HCT116 (cell line): ENCODE data around the gene CLN6. TPM values are rescaled to one million over a fixed set of nuclear protein-coding genes. Genes with fewer than 3 reads are reported as not detected.

Source experiments
- ATAC-seq: fragments of 200-7000 bp; cut with Tn5 transposase; 2 replicates; pipeline ENCODE4 v1.9.1; 2020; ENCODE audit warnings: mild to moderate bottlenecking, moderate library complexity
- BruUV-seq: library from RNA; stranded (reverse); fragments of 400-500 nt; replicated peaks from 2 replicates; lab custom pipeline; 2021; lab: Mats Ljungman, UMichigan
- CTCF ChIA-PET: fragments of 300-600 bp; sonication (Branson Sonifier 250); formaldehyde crosslinking; loops from one replicate; lab custom pipeline; 2021; ENCODE audit warnings: antibody characterized with exemption; lab: Charles Lee
- POLR2A ChIA-PET: fragments of 300-600, 350-600 bp; sonication (Branson Sonifier 250); formaldehyde crosslinking; loops from one replicate; lab custom pipeline; 2021; ENCODE audit warnings: antibody characterized with exemption; lab: Charles Lee
- RAD21 ChIA-PET, 2 experiments: fragments of 300-600 bp; sonication (Branson Sonifier 250); formaldehyde crosslinking; loops; one replicate each; lab custom pipeline; 2023; ENCODE audit warnings: low total read pairs in 2 of 2; ENCODE audit not compliant: uncharacterized antibody in 2 of 2, unreplicated experiment in 2 of 2, low non-redundant PET in 1 of 2; lab: Charles Lee
- DNase-seq: peaks from one replicate; pipeline ENCODE4 v3.0.0-alpha.2; 2010; ENCODE audit warnings: low read depth, low spot score
- H2AFZ ChIP-seq: fragments of 200-600 bp; shearing (Covaris generic), sonication (generic); 2 replicates; pipeline ENCODE4 v1.6.1; 2017; ENCODE audit warnings: low read depth, mixed run types, mixed read lengths, antibody characterized with exemption, low read length; ENCODE audit not compliant: poor library complexity, severe bottlenecking
- H3K27ac ChIP-seq: 2 replicates; pipeline ENCODE4 v1.5.1; 2012; ENCODE audit warnings: low read depth, low read length
- H3K27me3 ChIP-seq: fragments of 200-600 bp; sonication (generic); 2 replicates; pipeline ENCODE4 v1.6.1; 2016; ENCODE audit warnings: mixed run types, low read length, mixed read lengths; ENCODE audit not compliant: insufficient read depth
- H3K36me3 ChIP-seq, 2 experiments: fragments of 200-500 bp in 1 of 2; fragments of 200-600 bp in 1 of 2; sonication (Bioruptor generic) in 1 of 2; sonication (generic) in 1 of 2; 2 replicates each; pipeline versions ENCODE4 v1.5.1 to v1.6.1; 2014 to 2016; ENCODE audit warnings: low read length in 2 of 2, inconsistent platforms in 1 of 2, mixed read lengths in 1 of 2, mixed run types in 1 of 2; ENCODE audit not compliant: insufficient read depth in 2 of 2, control insufficient read depth in 1 of 2
- H3K4me1 ChIP-seq, 2 experiments: fragments of 200-600 bp in 1 of 2; sonication (generic) in 1 of 2; 2 replicates each; pipeline versions ENCODE4 v1.5.1 to v1.6.1; 2012 to 2017; ENCODE audit warnings: low read length in 2 of 2, inconsistent platforms in 1 of 2, mild to moderate bottlenecking in 1 of 2, mixed read lengths in 1 of 2, mixed run types in 1 of 2, moderate library complexity in 1 of 2; ENCODE audit not compliant: insufficient read depth in 2 of 2, control insufficient read depth in 1 of 2
- H3K4me2 ChIP-seq: fragments of 200-600 bp; sonication (generic); 2 replicates; pipeline ENCODE4 v1.6.1; 2017; ENCODE audit warnings: mixed run types, low read length, mixed read lengths
- H3K4me3 ChIP-seq, 2 experiments: fragments of 200-600 bp in 1 of 2; sonication (generic) in 1 of 2; replicated peaks in 1 of 2; 2 replicates each; pipeline ENCODE4 v1.5.1; 2011 to 2016; ENCODE audit warnings: low read length in 2 of 2, control low read depth in 1 of 2, low read depth in 1 of 2, mild to moderate bottlenecking in 1 of 2, mixed read lengths in 1 of 2, mixed run types in 1 of 2
- H3K79me2 ChIP-seq: fragments of 200-600 bp; sonication (generic); 2 replicates; pipeline ENCODE4 v1.6.1; 2017; ENCODE audit warnings: mild to moderate bottlenecking, mixed run types, low read length, moderate library complexity, mixed read lengths; ENCODE audit not compliant: insufficient read depth
- H3K9ac ChIP-seq: fragments of 200-600 bp; sonication (generic); 2 replicates; pipeline ENCODE4 v1.6.1; 2016; ENCODE audit warnings: low read length, mixed read lengths
- H3K9me2 ChIP-seq: fragments of 200-600 bp; sonication (generic), shearing (Covaris generic); 2 replicates; pipeline ENCODE4 v1.6.1; 2017; ENCODE audit warnings: mixed run types, mild to moderate bottlenecking, moderate library complexity; ENCODE audit not compliant: insufficient read depth
- H3K9me3 ChIP-seq, 2 experiments: fragments of 200-500 bp in 1 of 2; fragments of 200-600 bp in 1 of 2; sonication (Bioruptor generic) in 1 of 2; sonication (generic) in 1 of 2; 2 replicates each; pipeline ENCODE4 v1.6.1; 2014 to 2017; ENCODE audit warnings: low read length in 2 of 2, mixed read lengths in 2 of 2, inconsistent platforms in 1 of 2, low read depth in 1 of 2, mild to moderate bottlenecking in 1 of 2, mixed run types in 1 of 2, moderate library complexity in 1 of 2; ENCODE audit not compliant: control insufficient read depth in 1 of 2, insufficient read depth in 1 of 2
- H4K20me1 ChIP-seq: fragments of 200-600 bp; sonication (generic), shearing (Covaris generic); 2 replicates; pipeline ENCODE4 v1.6.1; 2017; ENCODE audit warnings: mixed run types, mild to moderate bottlenecking, moderate library complexity; ENCODE audit not compliant: insufficient read depth
- CBX3 ChIP-seq: IDR thresholded peaks from 2 replicates; pipeline ENCODE4 v1.6.1; 2012; ENCODE audit warnings: low read depth
- CEBPB ChIP-seq: IDR thresholded peaks from 2 replicates; pipeline ENCODE4 v1.6.1; 2012; ENCODE audit warnings: low read depth
- CTCF ChIP-seq, 3 experiments: fragments of 200-600 bp in 1 of 3; sonication (generic) in 1 of 3; IDR thresholded peaks in 2 of 3; conservative IDR thresholded peaks in 1 of 3; 2 replicates each; pipeline ENCODE4 v1.5.1; 2012 to 2017; ENCODE audit warnings: low read depth in 2 of 3, low read length in 2 of 3, antibody characterized with exemption in 1 of 3, borderline replicate concordance in 1 of 3, control low read depth in 1 of 3, mild to moderate bottlenecking in 1 of 3, mixed read lengths in 1 of 3, mixed run types in 1 of 3, moderate library complexity in 1 of 3; ENCODE audit not compliant: insufficient read depth in 1 of 3
- EGR1 ChIP-seq: IDR thresholded peaks from 2 replicates; pipeline ENCODE4 v1.6.1; 2012; ENCODE audit warnings: low read depth
- EZH2 ChIP-seq: fragments of 200-600 bp; sonication (generic); IDR thresholded peaks from 2 replicates; pipeline ENCODE4 v1.6.1; 2017; ENCODE audit warnings: antibody characterized with exemption, mixed run types
- EZH2phosphoT487 ChIP-seq: fragments of 200-600 bp; IDR thresholded peaks from 2 replicates; pipeline ENCODE4 v1.6.1; 2018; ENCODE audit warnings: antibody characterized with exemption, borderline replicate concordance
- FOSL1 ChIP-seq: IDR thresholded peaks from 2 replicates; pipeline ENCODE4 v1.6.1; 2012; ENCODE audit warnings: low read depth
- JUND ChIP-seq: IDR thresholded peaks from 2 replicates; pipeline ENCODE4 v1.6.1; 2012
- MAX ChIP-seq: IDR thresholded peaks from 2 replicates; pipeline ENCODE4 v1.6.1; 2012
- POLR2A ChIP-seq: IDR thresholded peaks from 2 replicates; pipeline ENCODE4 v1.7.0; 2011; ENCODE audit warnings: borderline replicate concordance; ENCODE audit not compliant: insufficient read depth, insufficient read length; ENCODE audit errors: extremely low read depth
- POLR2AphosphoS5 ChIP-seq: IDR thresholded peaks from 2 replicates; pipeline ENCODE4 v1.6.1; 2011; ENCODE audit warnings: mild to moderate bottlenecking, low read depth, low read length, moderate library complexity
- RAD21 ChIP-seq: IDR thresholded peaks from 2 replicates; pipeline ENCODE4 v1.6.1; 2012; ENCODE audit warnings: low read depth, mild to moderate bottlenecking
- REST ChIP-seq: IDR thresholded peaks from 2 replicates; pipeline ENCODE4 v1.6.1; 2012; ENCODE audit warnings: low read depth
- SIN3A ChIP-seq: IDR thresholded peaks from 2 replicates; pipeline ENCODE4 v1.6.1; 2012; ENCODE audit warnings: low read depth
- SP1 ChIP-seq: IDR thresholded peaks from 2 replicates; pipeline ENCODE4 v1.6.1; 2012; ENCODE audit warnings: low read depth
- SRF ChIP-seq: IDR thresholded peaks from 2 replicates; pipeline ENCODE4 v1.6.1; 2012; ENCODE audit warnings: low read depth
- TCF7L2 ChIP-seq: IDR thresholded peaks from 2 replicates; pipeline ENCODE4 v1.7.0; 2011; ENCODE audit warnings: borderline replicate concordance, inconsistent platforms; ENCODE audit not compliant: insufficient read depth, insufficient read length; ENCODE audit errors: extremely low read depth
- YY1 ChIP-seq: IDR thresholded peaks from 2 replicates; pipeline ENCODE4 v1.6.1; 2011; ENCODE audit warnings: low read length, low read depth, moderate library complexity, mild to moderate bottlenecking; ENCODE audit not compliant: insufficient replicate concordance; ENCODE audit errors: extremely low read depth
- ZFX ChIP-seq: fragments of 450-650 bp; IDR thresholded peaks from 2 replicates; pipeline ENCODE4 v1.6.1; 2017
- ZNF274 ChIP-seq: fragments of 200-500 bp; sonication (Bioruptor generic); IDR thresholded peaks from 2 replicates; pipeline ENCODE4 v1.6.1; 2014; ENCODE audit warnings: mild to moderate bottlenecking, low read depth, low read length, inconsistent platforms
- intact Hi-C: fragments of 100-400 bp; cut with micrococcal nuclease; formaldehyde crosslinking; loops from 2 replicates; pipeline ENCODE4 v1.10.0; 2022
- total RNA-seq: library from RNA; stranded (reverse); gene quantifications from one replicate; pipeline ENCODE4 v1.2.1, GENCODE V29; 2021; ENCODE audit not compliant: unreplicated experiment

The CLN6 gene
- total RNA-seq, 1 experiment from 2014 or later: 44.1 TPM

- BruUV-seq: no TSS peak
- RAD21 ChIA-PET: no interaction called here
- Histone ChIP-seq H3K9me2 (no peaks in the 10 kb centered on the region), H2AFZ (no peak overlapping the region), H3K79me2 (peaks cover 42% of the 10 kb centered on the region), H3K4me2 (no peak overlapping the region), H3K27ac (no peak overlapping the region), H3K27me3 (no peaks in the 10 kb centered on the region), H3K4me1 (peaks cover 6 to 20% of the 10 kb centered on the region in 2 experiments; a peak in 3 of 4 replicates), H3K9me3 (no peaks in the 10 kb centered on the region), H4K20me1 (no peaks in the 10 kb centered on the region), H3K9ac (no peak overlapping the region), H3K4me3 (no peak overlapping the region), H3K36me3 (no peaks in the 10 kb centered on the region; a peak in 1 of 4 replicates)
- no peak for TF ChIP-seq POLR2A
- no peak for TF ChIP-seq YY1
- no peak for TF ChIP-seq SIN3A
- TF ChIP-seq TCF7L2: no peak
- no peak for TF ChIP-seq ZFX
- TF ChIP-seq POLR2AphosphoS5: no peak
- TF ChIP-seq JUND: no peak
- no peak for TF ChIP-seq MAX
- TF ChIP-seq CEBPB: no peak
- no peak for TF ChIP-seq FOSL1
- no peak for TF ChIP-seq EZH2phosphoT487
- TF ChIP-seq REST: no peak
- no peak for TF ChIP-seq CBX3
- no peak for TF ChIP-seq EGR1
- TF ChIP-seq SRF: no peak
- TF ChIP-seq ZNF274: no peak
- no peak for TF ChIP-seq RAD21
- TF ChIP-seq EZH2: no peak
- TF ChIP-seq CTCF (IDR thresholded peaks at IDR 0.05 in 2 of 3, conservative IDR thresholded peaks at IDR 0.05 in 1 of 3; ENCODE audit: borderline replicate concordance in 1 of 3, insufficient read depth in 1 of 3, low read depth in 2 of 3, low read length in 2 of 3): no peak
- no peak for TF ChIP-seq SP1
- POLR2A ChIA-PET: no interaction called here
- CTCF ChIA-PET: no interaction called here
- intact Hi-C loops: no loop called here
- ATAC-seq (no peak), DNase-seq (no peak)
Observed at GRCh38 chr15:68206711-68207151, 22.8 kb downstream of the CLN6 start.
